ENCODE results near the gene C3orf33.

The C3orf33 gene

GRCh38 chr3:155741101-155741500, 65.0 kb downstream of the C3orf33 start:
- Histone ChIP-seq H3K4me1 (ENCODE audit: control insufficient read depth, insufficient read depth, low read length) (peaks cover 11% of the 10 kb centered on the region), H3K27ac (ENCODE audit: low read length) (no peak overlapping the region), H3K36me3 (ENCODE audit: control insufficient read depth in 2 of 2, insufficient read depth in 2 of 2, low read length in 2 of 2) (no peaks in the 10 kb centered on the region), H3K27me3 (ENCODE audit: control insufficient read depth in 1 of 2, insufficient read depth in 2 of 2, low read length in 2 of 2) (no peaks in the 10 kb centered on the region), H3K9me3 (ENCODE audit: control insufficient read depth in 2 of 2, low read length in 2 of 2) (no peaks in the 10 kb centered on the region), H3K4me3 (ENCODE audit: low read length in 2 of 2) (no peak overlapping the region), H3K9ac (ENCODE audit: low read length in 2 of 2) (no peak overlapping the region)

- Histone ChIP-seq H3K4me1 (ENCODE audit: control insufficient read depth, insufficient read depth, low read length) (no peaks in the 10 kb centered on the region), H3K9me3 (ENCODE audit: control insufficient read depth in 2 of 2, low read length in 2 of 2) (no peaks in the 10 kb centered on the region), H3K4me3 (ENCODE audit: low read length in 2 of 2) (no peak overlapping the region), H3K27me3 (ENCODE audit: control insufficient read depth in 1 of 2, insufficient read depth in 2 of 2, low read length in 2 of 2) (no peaks in the 10 kb centered on the region), H3K36me3 (ENCODE audit: control insufficient read depth in 2 of 2, insufficient read depth in 2 of 2, low read length in 2 of 2) (no peaks in the 10 kb centered on the region), H3K9ac (ENCODE audit: low read length in 2 of 2) (no peak overlapping the region), H3K27ac (ENCODE audit: low read length) (no peak overlapping the region)
Measured at GRCh38 chr3:155739154-155739553, 66.9 kb downstream of the C3orf33 start.

GRCh38 chr3:155738580-155739076, 67.5 kb downstream of the C3orf33 start:
- no peaks in the 10 kb centered on the region for H3K27me3 ChIP-seq (ENCODE audit: control insufficient read depth in 1 of 2, insufficient read depth in 2 of 2, low read length in 2 of 2)
- no peaks in the 10 kb centered on the region for H3K9me3 ChIP-seq (ENCODE audit: control insufficient read depth in 2 of 2, low read length in 2 of 2)
- H3K36me3 ChIP-seq (ENCODE audit: control insufficient read depth in 2 of 2, insufficient read depth in 2 of 2, low read length in 2 of 2), result no peaks in the 10 kb centered on the region
- no peak overlapping the region for H3K9ac ChIP-seq (ENCODE audit: low read length in 2 of 2)
- H3K27ac ChIP-seq (ENCODE audit: low read length), result no peak overlapping the region
- no peaks in the 10 kb centered on the region for H3K4me1 ChIP-seq (ENCODE audit: control insufficient read depth, insufficient read depth, low read length)
- no peak overlapping the region for H3K4me3 ChIP-seq (ENCODE audit: low read length in 2 of 2)

- Histone ChIP-seq H3K27me3 (ENCODE audit: control insufficient read depth in 1 of 2, insufficient read depth in 2 of 2, low read length in 2 of 2) (no peaks in the 10 kb centered on the region), H3K27ac (ENCODE audit: low read length) (no peak overlapping the region), H3K36me3 (ENCODE audit: control insufficient read depth in 2 of 2, insufficient read depth in 2 of 2, low read length in 2 of 2) (no peaks in the 10 kb centered on the region), H3K4me1 (ENCODE audit: control insufficient read depth, insufficient read depth, low read length) (no peaks in the 10 kb centered on the region), H3K9ac (ENCODE audit: low read length in 2 of 2) (no peak overlapping the region), H3K9me3 (ENCODE audit: control insufficient read depth in 2 of 2, low read length in 2 of 2) (no peaks in the 10 kb centered on the region), H3K4me3 (ENCODE audit: low read length in 2 of 2) (no peak overlapping the region)
Measured at GRCh38 chr3:155737844-155738460, 68.1 kb downstream of the C3orf33 start.

- no peak overlapping the region for H3K27ac ChIP-seq (ENCODE audit: low read length)
- peaks cover 0 to 3% of the 10 kb centered on the region in 2 donors for H3K27me3 ChIP-seq (ENCODE audit: control insufficient read depth in 1 of 2, insufficient read depth in 2 of 2, low read length in 2 of 2)
- no peaks in the 10 kb centered on the region for H3K9me3 ChIP-seq (ENCODE audit: control insufficient read depth in 2 of 2, low read length in 2 of 2)
- no peak overlapping the region for H3K9ac ChIP-seq (ENCODE audit: low read length in 2 of 2)
- H3K4me1 ChIP-seq (ENCODE audit: control insufficient read depth, insufficient read depth, low read length), result no peaks in the 10 kb centered on the region
- no peak overlapping the region for H3K4me3 ChIP-seq (ENCODE audit: low read length in 2 of 2)
- H3K36me3 ChIP-seq (ENCODE audit: control insufficient read depth in 2 of 2, insufficient read depth in 2 of 2, low read length in 2 of 2), result no peaks in the 10 kb centered on the region
Measured at GRCh38 chr3:155736381-155736780, 69.7 kb downstream of the C3orf33 start.

GRCh38 chr3:155730843-155731242, 75.2 kb downstream of the C3orf33 start:
- Histone ChIP-seq H3K36me3 (ENCODE audit: control insufficient read depth in 2 of 2, insufficient read depth in 2 of 2, low read length in 2 of 2) (no peaks in the 10 kb centered on the region), H3K4me1 (ENCODE audit: control insufficient read depth, insufficient read depth, low read length) (no peaks in the 10 kb centered on the region), H3K27me3 (ENCODE audit: control insufficient read depth in 1 of 2, insufficient read depth in 2 of 2, low read length in 2 of 2) (peaks cover 0 to 3% of the 10 kb centered on the region in 2 donors), H3K9me3 (ENCODE audit: control insufficient read depth in 2 of 2, low read length in 2 of 2) (no peaks in the 10 kb centered on the region), H3K27ac (ENCODE audit: low read length) (no peak overlapping the region), H3K4me3 (ENCODE audit: low read length in 2 of 2) (no peak overlapping the region), H3K9ac (ENCODE audit: low read length in 2 of 2) (no peak overlapping the region)

GRCh38 chr3:155727836-155728235, 78.2 kb downstream of the C3orf33 start:
- H3K4me3 ChIP-seq (ENCODE audit: low read length in 2 of 2), result no peak overlapping the region
- no peak overlapping the region for H3K27ac ChIP-seq (ENCODE audit: low read length)
- peaks cover 0 to 3% of the 10 kb centered on the region in 2 donors for H3K27me3 ChIP-seq (ENCODE audit: control insufficient read depth in 1 of 2, insufficient read depth in 2 of 2, low read length in 2 of 2)
- no peaks in the 10 kb centered on the region for H3K9me3 ChIP-seq (ENCODE audit: control insufficient read depth in 2 of 2, low read length in 2 of 2)
- no peak overlapping the region for H3K9ac ChIP-seq (ENCODE audit: low read length in 2 of 2)
- H3K36me3 ChIP-seq (ENCODE audit: control insufficient read depth in 2 of 2, insufficient read depth in 2 of 2, low read length in 2 of 2), result no peaks in the 10 kb centered on the region
- H3K4me1 ChIP-seq (ENCODE audit: control insufficient read depth, insufficient read depth, low read length), result no peaks in the 10 kb centered on the region

- H3K4me1 ChIP-seq (ENCODE audit: control insufficient read depth, insufficient read depth, low read length), result no peaks in the 10 kb centered on the region
- no peak overlapping the region for H3K27ac ChIP-seq (ENCODE audit: low read length)
- no peak overlapping the region for H3K9ac ChIP-seq (ENCODE audit: low read length in 2 of 2)
- peaks cover 0 to 15% of the 10 kb centered on the region in 2 donors for H3K9me3 ChIP-seq (ENCODE audit: control insufficient read depth in 2 of 2, low read length in 2 of 2)
- H3K36me3 ChIP-seq (ENCODE audit: control insufficient read depth in 2 of 2, insufficient read depth in 2 of 2, low read length in 2 of 2), result no peaks in the 10 kb centered on the region
- H3K4me3 ChIP-seq (ENCODE audit: low read length in 2 of 2), result no peak overlapping the region
- no peaks in the 10 kb centered on the region for H3K27me3 ChIP-seq (ENCODE audit: control insufficient read depth in 1 of 2, insufficient read depth in 2 of 2, low read length in 2 of 2)
Measured at GRCh38 chr3:155714295-155714718, 91.8 kb downstream of the C3orf33 start.

Measured in stomach smooth muscle (tissue), 2 donors.